Left ventricle myocardium superior (tissue), 1 donor: Measurements from ENCODE around the gene EPAS1. TPM values are rescaled to one million over a fixed set of nuclear protein-coding genes. Genes with fewer than 3 reads are reported as not detected.

Experiments
- ATAC-seq: fragments of 200-7000 bp; cut with Tn5 transposase; one replicate; pipeline ENCODE4 v1.9.1; 2020; ENCODE audit warnings: mild to moderate bottlenecking, moderate library complexity
- DNase-seq: peaks from one replicate; pipeline ENCODE4 v3.0.0-alpha.2; 2020
- intact Hi-C: fragments of 100-400 bp; cut with micrococcal nuclease; formaldehyde crosslinking; loops from one replicate; pipeline ENCODE4 v1.11.0; 2022
- total RNA-seq: library from RNA; stranded (reverse); fragmentation: NEBNext Ultra II Directional; extraction: Animal tissue kit (Norgen Biotek cat#: 25700); gene quantifications from one replicate; pipeline ENCODE4 v1.2.1, GENCODE V29; 2021
- donor health status: DM: no; HTN: yes; CAD: no; lungs with severe emphysema.

EPAS1 gene
- total RNA-seq, 1 donor from 2014 or later = 212 TPM

DNA sequence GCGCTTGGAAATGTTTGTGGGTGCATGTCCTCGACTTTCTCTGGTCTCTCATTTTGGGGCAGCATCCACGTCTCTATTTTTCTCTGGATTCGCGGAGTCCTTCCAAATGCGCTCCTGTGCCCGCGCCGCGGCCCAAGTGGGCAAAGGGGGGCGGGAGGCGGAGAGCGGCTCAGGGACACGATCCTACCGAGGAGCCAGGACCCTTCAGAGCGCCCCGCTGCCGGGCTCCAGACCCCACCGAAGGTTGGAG lies 990 bp downstream of the EPAS1 start:
- intact Hi-C loops = no loop called here
- DNase-seq = no peak
- peak; percentile 2 for ATAC-seq

- ATAC-seq (peak; percentile 36), DNase-seq (peak; percentile 81)
- intact Hi-C loops = no loop called here
Observed at GRCh38 chr2:46298522-46299353, 1.5 kb downstream of the EPAS1 start.

DNA sequence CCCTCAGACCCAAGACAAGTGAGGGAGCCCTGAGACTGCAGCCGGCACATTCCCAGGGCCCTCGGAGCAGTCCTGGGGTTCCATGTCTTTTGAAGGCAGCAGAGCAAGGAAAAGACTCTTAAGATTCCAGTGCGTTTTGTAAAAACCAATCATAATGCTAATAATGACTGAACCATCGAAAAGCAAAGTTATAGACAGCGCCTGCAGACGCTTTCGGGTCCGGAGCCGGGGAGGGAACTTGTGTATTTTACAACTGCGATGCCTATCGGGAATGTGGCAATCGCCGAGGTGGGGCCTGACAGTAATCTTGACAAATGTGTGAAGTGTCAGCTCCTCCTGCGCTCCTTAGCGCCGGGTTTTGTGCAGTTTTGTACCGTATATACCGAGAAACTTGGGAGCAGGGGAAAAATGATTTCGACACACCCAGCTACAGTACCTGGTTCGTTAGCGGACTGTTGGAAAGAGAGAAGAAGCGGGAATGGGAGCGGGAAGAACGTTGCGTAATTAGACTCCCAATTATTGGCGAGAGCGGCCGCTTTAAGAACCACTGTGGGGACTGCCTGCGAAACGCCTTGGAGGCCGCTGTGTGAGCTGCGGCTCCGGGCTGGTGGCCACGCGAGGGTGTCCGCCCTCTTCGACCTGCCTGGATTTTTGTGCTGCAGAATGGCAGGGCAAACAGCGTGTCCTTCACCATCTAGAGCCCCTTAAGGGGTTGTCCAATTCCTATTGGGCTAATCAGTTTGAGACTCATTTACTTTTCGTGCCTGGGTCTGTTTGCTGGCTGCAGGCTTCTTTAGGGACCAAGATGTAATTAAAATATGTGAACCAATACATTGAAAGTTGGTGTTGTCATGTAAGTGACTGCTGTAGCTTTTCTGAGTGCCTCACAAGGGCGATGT lies 2.4 kb downstream of the EPAS1 start:
- DNase-seq = peak; percentile 84
- ATAC-seq = peak; percentile 50
- intact Hi-C loops = loop anchor here (10.0 kb wide), 1 partner anchor 55 kb away; no protein-coding TSS in a partner anchor

DNA sequence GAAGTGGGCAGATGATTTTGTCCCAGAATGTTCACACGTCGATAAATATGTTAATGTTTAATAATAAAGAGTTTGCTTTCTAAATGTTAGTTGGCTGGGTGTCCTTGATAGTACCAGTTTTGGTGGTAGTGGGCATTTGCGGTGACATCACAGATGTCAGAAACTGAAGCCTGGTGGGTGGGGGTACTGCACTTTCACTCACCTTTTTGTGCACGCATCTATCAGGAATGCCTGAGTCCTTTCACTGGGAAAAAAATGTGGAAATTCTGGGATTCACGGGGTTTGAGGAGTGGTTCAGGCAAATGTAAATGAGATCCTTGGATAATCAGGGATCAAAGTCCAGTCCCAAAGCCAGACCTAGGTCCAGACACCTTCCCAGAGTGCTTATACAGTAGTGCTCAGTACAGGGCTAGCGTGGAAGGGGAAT lies 3.2 kb downstream of the EPAS1 start:
- intact Hi-C loops = loop anchor here (10.0 kb wide), 1 partner anchor 54 kb away; no protein-coding TSS in a partner anchor
- DNase-seq = no peak

DNA sequence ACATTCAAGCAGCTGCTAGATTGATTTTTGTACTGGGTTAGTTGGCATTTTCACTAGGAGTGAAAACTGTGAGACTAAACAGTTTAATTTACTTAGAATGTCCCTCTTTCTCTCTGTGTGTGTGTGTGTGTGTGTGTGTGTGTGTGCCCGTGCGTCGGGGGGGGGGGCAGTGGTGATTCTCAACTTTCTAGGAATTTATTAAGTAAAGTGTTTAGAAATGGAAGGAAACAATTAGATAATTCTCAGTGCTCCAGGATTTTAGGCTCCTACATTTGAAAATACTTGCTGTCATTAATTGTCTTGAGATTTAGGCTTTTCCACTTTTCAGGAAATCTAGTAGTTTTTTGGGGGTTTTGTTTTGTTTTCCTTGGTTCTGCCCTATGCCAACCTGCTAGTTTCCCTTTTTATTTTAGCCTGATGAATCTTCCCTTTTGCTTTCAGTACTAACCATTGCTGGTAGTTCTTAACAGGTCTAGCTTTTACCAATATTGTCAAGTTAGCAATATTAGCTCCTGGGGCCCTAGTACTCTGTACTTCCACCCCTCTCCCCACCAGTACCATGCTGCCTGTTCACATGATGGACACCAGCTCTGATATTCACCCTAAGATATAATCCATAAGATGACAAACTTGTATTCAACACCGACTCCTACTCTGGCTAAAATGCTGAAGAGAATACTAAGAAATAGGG lies 4.9 kb downstream of the EPAS1 start:
- DNase-seq (no peak), ATAC-seq (no peak)
- intact Hi-C loops = loop anchor here (10.0 kb wide), 1 partner anchor 53 kb away; no protein-coding TSS in a partner anchor

More for the DNA sequence above, 3.2 kb downstream of the EPAS1 start:
- ATAC-seq = no peak

DNA sequence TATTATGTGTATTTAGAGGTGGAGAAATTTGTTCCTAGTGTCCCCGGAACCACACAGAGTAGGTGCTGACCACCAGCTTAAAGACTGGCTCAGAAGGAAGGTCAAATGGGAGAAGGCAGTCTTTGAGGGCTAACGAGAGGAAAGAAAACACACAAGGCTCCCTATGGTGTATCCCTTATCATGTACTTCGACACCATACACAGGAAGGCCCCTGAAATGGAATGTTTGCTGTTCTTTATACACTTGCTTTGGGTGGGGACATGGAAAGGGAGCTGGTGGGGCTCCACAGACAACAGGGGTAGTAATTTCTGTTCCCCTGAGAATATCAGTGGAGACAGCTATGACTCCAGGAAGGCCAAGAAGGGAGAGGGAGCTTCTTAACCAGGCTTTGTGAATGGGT lies 6.0 kb downstream of the EPAS1 start:
- intact Hi-C loops = loop anchor here (10.0 kb wide), 1 partner anchor 52 kb away; no protein-coding TSS in a partner anchor
- ATAC-seq (no peak), DNase-seq (no peak)

GRCh38 chr2:46303822-46304221 lies 6.6 kb downstream of the EPAS1 start:
- intact Hi-C loops = loop anchor here (10.0 kb wide), 1 partner anchor 51 kb away; no protein-coding TSS in a partner anchor
- no peak for ATAC-seq

GRCh38 chr2:46304635-46305034 lies 7.4 kb downstream of the EPAS1 start:
- no peak for DNase-seq
- intact Hi-C loops = loop anchor here (10.0 kb wide), 1 partner anchor 50 kb away; no protein-coding TSS in a partner anchor
- ATAC-seq = no peak

More at GRCh38 chr2:46303822-46304221, 6.6 kb downstream of the EPAS1 start:
- no peak for DNase-seq

DNA sequence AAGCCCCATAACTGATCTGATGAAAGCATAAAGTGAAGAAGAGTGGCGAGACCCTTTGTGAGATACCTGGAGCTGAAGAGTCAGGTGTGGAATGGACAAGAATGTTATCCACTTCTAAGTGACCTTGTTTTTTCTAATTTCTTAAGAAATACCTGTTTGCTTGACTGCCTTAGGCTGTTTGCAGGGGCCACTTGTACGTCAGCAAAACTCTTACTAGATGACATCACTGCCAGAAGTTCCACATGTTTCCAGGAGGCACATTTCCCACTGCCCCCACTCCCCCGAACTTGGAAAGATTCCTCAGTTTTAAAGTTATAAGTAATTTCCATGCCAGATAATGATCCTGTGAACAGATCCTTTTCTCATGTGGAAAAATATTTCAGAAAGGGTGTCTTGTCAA lies 8.0 kb downstream of the EPAS1 start:
- no peak for ATAC-seq
- no peak for DNase-seq
- intact Hi-C loops = loop anchor here (10.0 kb wide), 1 partner anchor 50 kb away; no protein-coding TSS in a partner anchor

GRCh38 chr2:46305767-46306166 lies 8.6 kb downstream of the EPAS1 start:
- ATAC-seq = no peak
- intact Hi-C loops = loop anchor here (10.0 kb wide), 1 partner anchor 49 kb away; no protein-coding TSS in a partner anchor
- DNase-seq = no peak

DNA sequence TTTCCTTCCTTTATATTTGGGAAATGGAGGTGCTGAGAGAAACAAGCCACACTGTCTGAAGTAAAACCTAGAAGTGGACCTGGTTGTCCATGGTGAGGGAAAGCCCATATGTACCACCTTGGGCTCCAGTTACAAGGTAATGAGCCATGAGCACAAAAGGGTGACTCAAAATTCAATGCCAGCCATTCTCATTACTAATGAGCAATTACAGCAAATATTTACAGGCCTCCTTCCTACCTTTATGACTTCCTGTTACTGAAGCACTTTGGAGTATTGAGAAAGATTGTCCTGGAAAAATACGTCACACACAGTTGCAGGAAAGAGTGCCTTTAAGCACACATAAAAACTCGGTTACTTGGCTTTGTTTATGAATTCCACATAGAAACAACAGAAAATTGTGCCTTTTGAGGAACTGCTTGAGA lies 9.1 kb downstream of the EPAS1 start:
- DNase-seq (no peak), ATAC-seq (peak; percentile 9)
- intact Hi-C loops = loop anchor here (10.0 kb wide), 1 partner anchor 48 kb away; no protein-coding TSS in a partner anchor

DNA sequence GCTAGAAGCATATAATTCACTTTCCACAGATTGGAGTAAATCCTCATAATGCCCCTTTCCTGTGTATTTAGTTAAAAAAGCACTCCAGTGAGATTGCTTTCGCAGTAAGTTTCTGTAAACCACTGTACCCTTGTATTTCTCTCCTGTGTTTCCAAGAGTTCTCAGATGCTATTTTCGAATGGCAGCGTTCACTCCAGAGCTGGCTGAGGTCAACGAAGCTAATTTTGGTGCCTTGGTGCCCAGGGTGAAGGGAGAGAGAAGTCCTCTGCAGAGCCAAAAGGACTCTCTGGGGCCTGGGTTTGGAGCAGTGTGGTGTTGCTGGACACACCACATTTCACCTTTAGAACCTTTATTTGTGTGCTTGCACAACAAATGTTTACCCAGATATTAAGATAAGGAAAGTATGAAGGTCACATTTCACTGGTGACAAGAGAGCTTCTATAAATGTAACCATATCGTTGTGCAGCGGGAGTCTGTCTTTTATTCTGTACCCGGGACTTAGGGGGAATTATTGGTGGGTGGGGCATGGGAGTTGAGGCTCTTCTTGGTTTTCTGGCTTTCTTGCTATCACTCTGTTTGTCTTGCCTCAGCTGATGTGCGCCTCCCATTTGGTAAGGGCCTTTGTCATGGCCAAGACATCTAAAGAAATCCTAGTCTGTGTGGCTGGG lies 9.9 kb downstream of the EPAS1 start:
- DNase-seq = no peak
- intact Hi-C loops = loop anchor here (10.0 kb wide), 1 partner anchor 48 kb away; no protein-coding TSS in a partner anchor
- ATAC-seq = peak; percentile 80

DNA sequence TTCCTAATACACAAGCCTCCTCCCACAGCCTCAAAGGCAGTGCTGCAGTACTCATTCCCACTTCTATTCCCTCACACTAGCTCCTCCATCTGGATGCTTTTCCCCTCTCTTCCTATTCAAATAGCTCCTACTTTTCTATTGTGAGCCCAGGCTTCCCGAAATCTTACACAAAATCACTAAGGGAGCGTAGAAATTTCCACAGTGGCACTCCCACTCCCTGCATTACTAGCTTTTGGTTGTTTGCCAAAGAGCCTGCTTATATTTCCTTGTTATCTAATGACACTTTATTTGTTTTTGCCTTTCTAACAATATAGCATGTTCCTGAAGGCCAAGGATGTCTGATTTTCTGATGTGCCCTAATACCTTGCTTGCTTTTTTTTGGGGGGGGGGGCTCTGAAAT lies 10.9 kb downstream of the EPAS1 start:
- intact Hi-C loops = loop anchor here (10.0 kb wide), 1 partner anchor 47 kb away; no protein-coding TSS in a partner anchor
- no peak for DNase-seq
- ATAC-seq = peak; percentile 11

DNA sequence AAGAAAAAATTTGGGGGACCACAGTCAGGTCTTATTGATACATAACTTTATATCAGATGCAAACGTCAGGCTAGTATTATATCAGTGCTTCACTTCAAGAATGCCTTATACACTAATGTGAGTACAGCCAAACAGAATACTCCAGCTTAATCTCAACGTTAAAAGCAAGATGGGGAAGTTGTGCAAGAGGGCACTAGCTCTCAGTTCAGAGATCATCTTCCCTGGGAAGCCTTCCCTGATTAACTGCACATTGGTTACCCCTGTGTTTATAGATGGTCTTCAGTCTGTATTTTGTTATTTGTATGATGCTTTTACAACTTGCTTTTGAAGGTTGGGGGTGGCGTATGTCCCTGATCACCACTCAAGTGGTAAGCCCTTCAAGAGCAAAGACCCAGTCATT lies 11.4 kb downstream of the EPAS1 start:
- intact Hi-C loops = loop anchor here (10.0 kb wide), 1 partner anchor 46 kb away; no protein-coding TSS in a partner anchor
- DNase-seq = no peak

GRCh38 chr2:46309052-46309953 lies 12.1 kb downstream of the EPAS1 start:
- no peak for ATAC-seq
- intact Hi-C loops = loop anchor here (10.0 kb wide), 1 partner anchor 45 kb away; no protein-coding TSS in a partner anchor
- DNase-seq = no peak

More for the DNA sequence above, 11.4 kb downstream of the EPAS1 start:
- ATAC-seq = no peak

DNA sequence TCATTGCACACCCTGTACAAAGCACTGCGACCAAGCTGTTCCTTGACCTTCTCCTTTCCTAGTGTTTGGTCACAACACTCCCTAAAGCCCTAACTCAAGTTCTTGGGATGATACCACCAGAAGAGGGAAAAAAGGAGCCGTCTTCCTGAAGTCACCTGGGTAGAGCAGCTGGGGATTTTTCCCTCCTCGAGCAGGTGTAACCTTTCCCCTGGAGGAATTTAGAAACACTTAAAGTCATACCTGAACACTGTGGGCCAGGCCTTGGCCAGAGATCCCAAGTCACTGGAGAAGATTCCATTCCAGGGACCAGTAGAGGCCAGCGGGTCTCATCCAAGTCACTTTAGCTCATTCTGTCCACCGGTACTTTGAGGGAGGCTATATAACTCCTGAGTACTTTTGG lies 13.2 kb downstream of the EPAS1 start:
- ATAC-seq (no peak), DNase-seq (no peak)
- intact Hi-C loops = no loop called here

GRCh38 chr2:46311651-46312223 lies 14.5 kb downstream of the EPAS1 start:
- DNase-seq (no peak), ATAC-seq (no peak)
- intact Hi-C loops = no loop called here
